ENCODE results near the gene SETBP1. TPM values are rescaled to one million over a fixed set of nuclear protein-coding genes. Genes with fewer than 3 reads are reported as not detected.

SETBP1 gene
- total RNA-seq, 1 experiment from 2014 or later: 0.05 TPM

DNA sequence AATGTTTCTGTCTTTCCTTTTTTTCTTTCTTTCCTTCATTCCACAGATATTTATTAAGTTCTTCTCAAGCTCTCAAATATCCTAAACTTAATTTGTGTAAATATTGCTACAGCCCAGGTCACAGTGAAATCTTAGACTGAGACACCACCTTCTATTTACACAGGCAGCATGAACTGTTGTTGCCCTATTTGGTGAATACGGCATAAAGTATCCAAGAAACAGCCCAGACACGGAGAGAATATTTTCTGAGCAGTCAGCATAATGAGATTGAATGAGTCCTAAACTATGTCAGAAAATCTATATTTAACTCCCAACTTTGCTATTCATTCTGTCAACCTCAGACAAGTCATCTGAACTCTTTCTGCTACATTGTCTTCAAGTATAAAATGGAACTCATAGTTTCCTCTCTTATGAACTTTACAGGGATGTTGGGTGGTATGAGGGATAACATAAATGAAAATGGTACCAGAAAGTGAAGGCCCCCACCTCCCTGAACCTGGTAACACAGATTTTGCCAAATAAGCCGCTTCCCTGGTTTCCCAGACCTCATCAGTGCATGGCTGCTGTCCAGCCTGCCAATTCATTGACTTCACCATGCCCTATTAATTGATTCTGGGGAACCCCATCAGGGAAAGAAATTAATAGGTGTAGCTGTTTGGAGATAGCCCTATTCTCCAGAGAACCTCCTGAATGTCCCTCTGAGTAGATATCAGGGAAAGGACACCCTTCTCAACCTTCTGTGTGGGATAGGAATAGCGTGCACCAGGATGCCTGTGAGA lies 235.9 kb downstream of the SETBP1 start (continued):
- TF ChIP-seq, protein P1, sequence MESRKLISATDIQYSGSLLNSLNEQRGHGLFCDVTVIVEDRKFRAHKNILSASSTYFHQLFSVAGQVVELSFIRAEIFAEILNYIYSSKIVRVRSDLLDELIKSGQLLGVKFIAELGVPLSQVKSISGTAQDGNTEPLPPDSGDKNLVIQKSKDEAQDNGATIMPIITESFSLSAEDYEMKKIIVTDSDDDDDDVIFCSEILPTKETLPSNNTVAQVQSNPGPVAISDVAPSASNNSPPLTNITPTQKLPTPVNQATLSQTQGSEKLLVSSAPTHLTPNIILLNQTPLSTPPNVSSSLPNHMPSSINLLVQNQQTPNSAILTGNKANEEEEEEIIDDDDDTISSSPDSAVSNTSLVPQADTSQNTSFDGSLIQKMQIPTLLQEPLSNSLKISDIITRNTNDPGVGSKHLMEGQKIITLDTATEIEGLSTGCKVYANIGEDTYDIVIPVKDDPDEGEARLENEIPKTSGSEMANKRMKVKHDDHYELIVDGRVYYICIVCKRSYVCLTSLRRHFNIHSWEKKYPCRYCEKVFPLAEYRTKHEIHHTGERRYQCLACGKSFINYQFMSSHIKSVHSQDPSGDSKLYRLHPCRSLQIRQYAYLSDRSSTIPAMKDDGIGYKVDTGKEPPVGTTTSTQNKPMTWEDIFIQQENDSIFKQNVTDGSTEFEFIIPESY (IDR thresholded peaks at IDR 0.05; ENCODE audit: extremely low read depth, insufficient replicate concordance, low read length): no peak
- no peak for TF ChIP-seq POLR2A (IDR thresholded peaks at IDR 0.05; ENCODE audit: borderline replicate concordance, extremely low read depth, insufficient read depth, insufficient read length)
- TF ChIP-seq, protein P2, sequence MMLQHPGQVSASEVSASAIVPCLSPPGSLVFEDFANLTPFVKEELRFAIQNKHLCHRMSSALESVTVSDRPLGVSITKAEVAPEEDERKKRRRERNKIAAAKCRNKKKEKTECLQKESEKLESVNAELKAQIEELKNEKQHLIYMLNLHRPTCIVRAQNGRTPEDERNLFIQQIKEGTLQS (IDR thresholded peaks at IDR 0.05): no peak
- no peak for TF ChIP-seq SIN3A (IDR thresholded peaks at IDR 0.05; ENCODE audit: low read depth)

DNA sequence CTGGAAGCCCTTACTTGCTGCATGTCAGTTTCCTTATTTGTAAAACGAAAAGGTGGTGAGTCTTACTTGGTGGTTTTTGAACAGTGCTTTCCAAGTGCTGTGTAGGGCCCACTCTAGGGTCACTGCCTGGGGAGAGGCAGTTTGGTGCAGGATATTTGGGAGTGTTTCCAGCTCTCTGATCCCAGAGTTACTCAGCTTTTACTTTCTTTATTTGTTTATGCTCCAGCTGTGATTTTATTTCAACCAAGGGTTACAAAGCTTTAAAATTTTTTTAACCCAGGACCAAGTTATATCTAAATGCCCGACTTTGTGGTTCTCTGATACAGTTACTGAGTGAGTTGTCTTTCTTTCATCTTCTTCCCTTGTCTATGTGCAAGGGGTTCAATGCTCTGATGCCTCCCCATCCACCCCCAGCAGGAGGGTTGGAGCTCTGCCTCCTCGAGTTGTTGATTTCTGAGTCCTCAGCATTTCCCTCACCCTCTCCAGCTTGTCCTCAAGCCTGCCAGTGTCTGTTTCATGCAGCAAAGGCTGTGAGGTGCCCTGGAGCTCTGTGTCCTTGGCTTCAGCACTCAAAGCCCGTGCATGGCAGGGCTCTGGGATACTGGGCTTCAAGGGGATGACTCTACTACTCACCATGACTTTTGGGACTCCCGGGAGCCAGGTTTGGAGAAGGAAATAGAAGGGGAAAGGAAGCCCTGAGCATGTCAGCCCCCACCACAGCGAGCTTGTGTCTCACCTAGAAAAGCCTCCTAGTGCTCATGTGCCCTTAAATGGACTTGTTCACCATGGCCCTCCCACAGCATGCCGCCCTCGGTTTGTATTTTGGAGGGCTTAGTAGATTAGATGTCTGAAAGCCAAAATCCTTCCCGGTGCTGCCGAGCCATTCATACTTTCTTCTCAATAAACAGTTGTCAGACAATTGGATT lies 236.8 kb downstream of the SETBP1 start:
- no peaks in the 10 kb centered on the region for H3K4me1 ChIP-seq (ENCODE audit: control insufficient read depth in 1 of 2, insufficient read depth in 2 of 2, low read length in 2 of 2)
- H3K9me2 ChIP-seq (ENCODE audit: insufficient read depth): no peaks in the 10 kb centered on the region
- TF ChIP-seq ZFX (IDR thresholded peaks at IDR 0.05): no peak
- no peak overlapping the region for H3K4me3 ChIP-seq (replicated peaks in 1 of 2; ENCODE audit: low read depth in 1 of 2, low read length in 2 of 2)
- H3K36me3 ChIP-seq (ENCODE audit: control insufficient read depth in 1 of 2, insufficient read depth in 2 of 2, low read length in 2 of 2): no peaks in the 10 kb centered on the region
- H3K79me2 ChIP-seq (ENCODE audit: insufficient read depth, low read length): no peaks in the 10 kb centered on the region
- peaks cover 5 to 23% of the 10 kb centered on the region in 2 experiments; a peak in 2 of 4 replicates for H3K9me3 ChIP-seq (ENCODE audit: control insufficient read depth in 1 of 2, insufficient read depth in 1 of 2, low read depth in 1 of 2, low read length in 2 of 2)
- BruUV-seq (replicated peaks): no TSS peak
- ATAC-seq (no peak), DNase-seq (ENCODE audit: low read depth, low spot score) (no peak)
- ChIA-PET RAD21 (ENCODE audit: low non-redundant PET in 1 of 2, low total read pairs in 2 of 2, uncharacterized antibody in 2 of 2, unreplicated experiment in 2 of 2) (no interaction called here), CTCF (no interaction called here), POLR2A (no interaction called here)
- H3K27ac ChIP-seq (ENCODE audit: low read depth, low read length): no peak overlapping the region
- no peak overlapping the region for H2AFZ ChIP-seq (ENCODE audit: low read depth, low read length, poor library complexity, severe bottlenecking)
- intact Hi-C loops (cut with micrococcal nuclease): no loop called here
- H3K4me2 ChIP-seq (ENCODE audit: low read length): no peak overlapping the region
- H3K27me3 ChIP-seq (ENCODE audit: insufficient read depth, low read length): no peaks in the 10 kb centered on the region
- H4K20me1 ChIP-seq (ENCODE audit: insufficient read depth): no peaks in the 10 kb centered on the region
- no peak overlapping the region for H3K9ac ChIP-seq (ENCODE audit: low read length)
